IMR-90 (cell line): Measurements from ENCODE around the gene SRPK2. TPM values are rescaled to one million over a fixed set of nuclear protein-coding genes. Genes with fewer than 3 reads are reported as not detected.

Experiments used
- ATAC-seq: fragments of 200-7000 bp; cut with Tn5 transposase; 2 replicates; pipeline ENCODE4 v1.9.1; 2020; ENCODE audit warnings: low read depth, mild to moderate bottlenecking, moderate library complexity
- BruUV-seq: library from RNA; stranded (reverse); fragments of 400-500 nt; replicated peaks from 2 replicates; lab custom pipeline; 2021; lab: Mats Ljungman, UMichigan
- CTCF ChIA-PET: fragments of 300-600 bp; formaldehyde crosslinking; extraction: SDS; loops from one replicate; lab custom pipeline; 2021; ENCODE audit warnings: antibody characterized with exemption; lab: Yijun Ruan, JAX
- POLR2A ChIA-PET: fragments of 300-600 bp; sonication (Branson Sonifier 250); formaldehyde crosslinking; loops from one replicate; lab custom pipeline; 2022; ENCODE audit warnings: antibody characterized with exemption; ENCODE audit not compliant: unreplicated experiment; lab: Charles Lee
- DNase-seq: peaks from one replicate; pipeline ENCODE4 v3.0.0; 2013
- H2AFZ ChIP-seq: replicated peaks from 2 replicates; pipeline ENCODE3; 2013; ENCODE audit warnings: low read length, mild to moderate bottlenecking; ENCODE audit not compliant: poor library complexity
- H2AK5ac ChIP-seq: 2 replicates; pipeline ENCODE4 v1.6.1; 2013; ENCODE audit warnings: low read depth, low read length, inconsistent platforms
- H2AK9ac ChIP-seq: replicated peaks from 2 replicates; pipeline ENCODE3; 2013; ENCODE audit warnings: mild to moderate bottlenecking, low read depth, low read length, moderate library complexity; ENCODE audit not compliant: poor library complexity
- H2BK120ac ChIP-seq: 2 replicates; pipeline ENCODE4 v1.6.1; 2013; ENCODE audit warnings: low read depth, low read length, inconsistent platforms
- H2BK15ac ChIP-seq: 3 replicates; pipeline ENCODE4 v1.6.1; 2013; ENCODE audit warnings: low read depth, low read length, inconsistent platforms
- H2BK20ac ChIP-seq: 2 replicates; pipeline ENCODE4 v1.6.1; 2013; ENCODE audit warnings: low read depth, mild to moderate bottlenecking, inconsistent platforms, low read length, moderate library complexity
- H2BK5ac ChIP-seq: 2 replicates; pipeline ENCODE4 v1.6.1; 2013; ENCODE audit warnings: mild to moderate bottlenecking, low read depth, low read length, inconsistent platforms; ENCODE audit not compliant: poor library complexity, severe bottlenecking
- H3K14ac ChIP-seq: replicated peaks from 2 replicates; pipeline ENCODE4 v1.6.1; 2013; ENCODE audit warnings: low read depth, low read length, inconsistent platforms
- H3K18ac ChIP-seq: 2 replicates; pipeline ENCODE4 v1.6.1; 2013; ENCODE audit warnings: low read depth, low read length, control low read depth
- H3K23ac ChIP-seq: 2 replicates; pipeline ENCODE4 v1.6.1; 2013; ENCODE audit warnings: low read depth, low read length, inconsistent platforms
- H3K27ac ChIP-seq: 2 replicates; pipeline ENCODE4 v1.5.1; 2013; ENCODE audit warnings: mild to moderate bottlenecking, control low read depth, low read length; ENCODE audit not compliant: insufficient read depth
- H3K27me3 ChIP-seq: 2 replicates; pipeline ENCODE4 v1.6.1; 2013; ENCODE audit warnings: low read length; ENCODE audit not compliant: control insufficient read depth, insufficient read depth
- H3K36me3 ChIP-seq: 2 replicates; pipeline ENCODE4 v1.6.1; 2013; ENCODE audit warnings: low read length, mixed read lengths; ENCODE audit not compliant: control insufficient read depth, insufficient read depth
- H3K4ac ChIP-seq: 2 replicates; pipeline ENCODE4 v1.6.1; 2013; ENCODE audit warnings: low read depth, low read length, inconsistent platforms
- H3K4me1 ChIP-seq: 2 replicates; pipeline ENCODE4 v1.6.1; 2013; ENCODE audit warnings: low read length, mixed read lengths; ENCODE audit not compliant: control insufficient read depth, insufficient read depth
- H3K4me2 ChIP-seq: 2 replicates; pipeline ENCODE4 v1.6.1; 2013; ENCODE audit warnings: low read depth, mild to moderate bottlenecking, control low read depth, low read length, moderate library complexity
- H3K4me3 ChIP-seq: 2 replicates; pipeline ENCODE4 v1.5.1; 2013; ENCODE audit warnings: low read depth, mild to moderate bottlenecking, control low read depth, low read length, moderate library complexity; ENCODE audit not compliant: insufficient read depth
- H3K56ac ChIP-seq: 2 replicates; pipeline ENCODE4 v1.6.1; 2013; ENCODE audit warnings: low read length, inconsistent platforms; ENCODE audit not compliant: insufficient read depth; ENCODE audit errors: extremely low read depth
- H3K79me1 ChIP-seq, 2 experiments: 2 replicates each; pipeline ENCODE4 v1.6.1; 2013; ENCODE audit warnings: low read length in 2 of 2, inconsistent platforms in 1 of 2, low read depth in 1 of 2
- H3K9ac ChIP-seq: 2 replicates; pipeline ENCODE4 v1.6.1; 2013; ENCODE audit warnings: low read depth, low read length, control low read depth
- H3K9me1 ChIP-seq: 2 replicates; pipeline ENCODE4 v1.6.1; 2013; ENCODE audit warnings: low read length, inconsistent platforms; ENCODE audit not compliant: insufficient read depth
- H3K9me3 ChIP-seq: 2 replicates; pipeline ENCODE4 v1.6.1; 2013; ENCODE audit warnings: low read length; ENCODE audit not compliant: control insufficient read depth, insufficient read depth
- H4K20me1 ChIP-seq: 2 replicates; pipeline ENCODE4 v1.6.1; 2013; ENCODE audit warnings: low read length, inconsistent platforms; ENCODE audit not compliant: insufficient read depth
- H4K5ac ChIP-seq: 2 replicates; pipeline ENCODE4 v1.6.1; 2013; ENCODE audit warnings: mild to moderate bottlenecking, low read depth, low read length, control low read depth
- H4K8ac ChIP-seq, 2 experiments: 2 replicates each; pipeline ENCODE4 v1.6.1; 2013; ENCODE audit warnings: low read depth in 2 of 2, low read length in 2 of 2, control low read depth in 1 of 2, inconsistent platforms in 1 of 2
- H4K91ac ChIP-seq: 2 replicates; pipeline ENCODE4 v1.6.1; 2013; ENCODE audit warnings: low read depth, low read length, inconsistent platforms; ENCODE audit not compliant: insufficient read depth
- MAFK ChIP-seq: IDR thresholded peaks from 2 replicates; pipeline ENCODE4 v1.6.1; 2012; ENCODE audit warnings: low read depth, low read length, improper control_type of control experiment
- MAZ ChIP-seq: IDR thresholded peaks from 2 replicates; pipeline ENCODE4 v1.6.1; 2012; ENCODE audit warnings: low read depth, mild to moderate bottlenecking, low read length, improper control_type of control experiment, moderate library complexity, borderline replicate concordance
- MXI1 ChIP-seq: IDR thresholded peaks from 2 replicates; pipeline ENCODE4 v1.6.1; 2012; ENCODE audit warnings: low read depth, mild to moderate bottlenecking, low read length, moderate library complexity, borderline replicate concordance
- POLR2A ChIP-seq: IDR thresholded peaks from 2 replicates; pipeline ENCODE4 v1.6.1; 2012; ENCODE audit warnings: mild to moderate bottlenecking, low read depth, low read length
- SMC3 ChIP-seq: fragments of 150-350 bp; IDR thresholded peaks from 2 replicates; pipeline ENCODE4 v1.6.1; 2016; ENCODE audit warnings: low read depth, mild to moderate bottlenecking, antibody characterized with exemption, low read length, moderate library complexity
- WGBS, 2 experiments: methylation state at CpG; one replicate each; pipeline versions ENCODE4 v1.1.5 to v1.1.7; 2013; ENCODE audit warnings: missing lambda C conversion rate in 2 of 2; ENCODE audit not compliant: insufficient read length in 1 of 2; ENCODE audit errors: extremely low coverage in 2 of 2; 5-methylcytosine and 5-hydroxymethylcytosine counted together
- dilution Hi-C: fragments of 300-500 bp; cut with HindIII; formaldehyde crosslinking; loops from one replicate; pipeline ENCODE4 v1.14.3; 2018; ENCODE audit warnings: low sequenced_read_pairs; ENCODE audit not compliant: unreplicated experiment
- in situ Hi-C: fragments of 300-500 bp; cut with MboI; formaldehyde crosslinking; loops from 3 replicates; pipeline ENCODE4 v1.14.3; 2019; ENCODE audit warnings: low sequenced_read_pairs, inconsistent platforms, mixed read lengths
- intact Hi-C: fragments of 100-400 bp; cut with micrococcal nuclease; formaldehyde crosslinking; loops from 2 replicates; pipeline ENCODE4 v1.10.0; 2022
- polyA plus RNA-seq, 3 experiments: library from polyadenylated mRNA; depleted of rRNA; stranded (reverse); fragments of >200 nt; gene quantifications; 2 replicates each; pipeline ENCODE4 v1.2.3, GENCODE V29; 2012; ENCODE audit warnings: low replicate concordance in 1 of 3
- total RNA-seq: library from RNA; depleted of rRNA; stranded (reverse); fragments of >200 nt; gene quantifications from 2 replicates; pipeline ENCODE4 v1.2.3, GENCODE V29; 2012

The SRPK2 gene
- total and polyA plus RNA-seq, 2 of the 4 experiments (the other 2 are of a cell fraction), result 13.2 to 33.0 TPM

- no peak overlapping the region for H2AK5ac ChIP-seq
- DNase-seq (no peak), ATAC-seq (no peak)
- dilution Hi-C loops, result no loop called here
- no peaks in the 10 kb centered on the region for H3K4me1 ChIP-seq
- H4K91ac ChIP-seq, result no peak overlapping the region
- POLR2A ChIA-PET, result no interaction called here
- TF ChIP-seq MXI1 (no peak), MAZ (no peak), MAFK (no peak), SMC3 (no peak), POLR2A (no peak)
- WGBS, 2 experiments, result no CpG with 5 or more reads among the region's 3 CpGs
- no peak overlapping the region for H3K14ac ChIP-seq
- H2BK15ac ChIP-seq, result no peak overlapping the region
- no peaks in the 10 kb centered on the region for H3K27me3 ChIP-seq
- no peak overlapping the region for H4K8ac ChIP-seq
- peaks cover 3% of the 10 kb centered on the region for H3K9me1 ChIP-seq
- in situ Hi-C loops, result no loop called here
- intact Hi-C loops, result no loop called here
- no peak overlapping the region; the same call in 1 of the 2 replicates for H3K23ac ChIP-seq
- CTCF ChIA-PET, result no interaction called here
- H3K56ac ChIP-seq, result no peak overlapping the region
- H3K27ac ChIP-seq, result no peak overlapping the region
- H3K36me3 ChIP-seq, result no peaks in the 10 kb centered on the region
- H3K4ac ChIP-seq, result no peak overlapping the region
- H2BK20ac ChIP-seq, result no peak overlapping the region
- no TSS peak for BruUV-seq
- no peak overlapping the region for H2BK120ac ChIP-seq
- H3K9ac ChIP-seq, result no peak overlapping the region
- no peak overlapping the region for H2BK5ac ChIP-seq
- H2AK9ac ChIP-seq, result no peak overlapping the region
- no peak overlapping the region for H4K5ac ChIP-seq
- H3K4me2 ChIP-seq, result no peak overlapping the region
- H2AFZ ChIP-seq, result no peak overlapping the region
- peaks cover 30% of the 10 kb centered on the region; the same call in 1 of the 2 replicates for H4K20me1 ChIP-seq
- peaks cover 20 to 55% of the 10 kb centered on the region in 2 experiments for H3K79me1 ChIP-seq
- no peak overlapping the region for H3K18ac ChIP-seq
- no peaks in the 10 kb centered on the region for H3K9me3 ChIP-seq
- no peak overlapping the region for H3K4me3 ChIP-seq
Measured at GRCh38 chr7:105286441-105286840, 102.3 kb downstream of the SRPK2 start.
